T1000 (cell line): ENCODE results near the gene ACHE.
"Not testable (repeated sequence)": the region's sequence is repeated elsewhere in the genome, so short reads cannot be mapped to it uniquely, and the experiment has no call there.

Source experiments
- DNase-seq: peaks from one replicate; lab custom pipeline; 2025; ENCODE audit warnings: mixed read lengths; lab: John Stamatoyannopoulos, UW

ACHE gene

DNA sequence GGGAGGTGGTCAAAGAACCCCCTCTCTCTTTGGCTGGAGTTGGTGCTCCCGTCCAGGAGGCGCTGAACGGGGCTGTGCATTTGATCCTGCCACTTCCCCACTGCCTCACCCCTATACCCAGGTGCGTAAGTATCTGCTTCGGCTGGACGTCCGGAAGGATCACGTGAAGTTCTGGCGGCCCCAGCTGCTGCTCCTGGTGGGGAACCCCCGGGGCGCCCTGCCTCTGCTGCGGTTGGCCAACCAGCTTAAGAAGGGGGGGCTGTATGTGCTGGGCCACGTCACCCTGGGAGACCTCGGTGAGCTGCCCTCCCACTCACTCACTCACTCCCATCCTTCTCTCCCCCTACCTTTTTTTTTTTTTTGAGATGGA, 34.1 kb downstream of the ACHE start:
- no peak for DNase-seq

DNA sequence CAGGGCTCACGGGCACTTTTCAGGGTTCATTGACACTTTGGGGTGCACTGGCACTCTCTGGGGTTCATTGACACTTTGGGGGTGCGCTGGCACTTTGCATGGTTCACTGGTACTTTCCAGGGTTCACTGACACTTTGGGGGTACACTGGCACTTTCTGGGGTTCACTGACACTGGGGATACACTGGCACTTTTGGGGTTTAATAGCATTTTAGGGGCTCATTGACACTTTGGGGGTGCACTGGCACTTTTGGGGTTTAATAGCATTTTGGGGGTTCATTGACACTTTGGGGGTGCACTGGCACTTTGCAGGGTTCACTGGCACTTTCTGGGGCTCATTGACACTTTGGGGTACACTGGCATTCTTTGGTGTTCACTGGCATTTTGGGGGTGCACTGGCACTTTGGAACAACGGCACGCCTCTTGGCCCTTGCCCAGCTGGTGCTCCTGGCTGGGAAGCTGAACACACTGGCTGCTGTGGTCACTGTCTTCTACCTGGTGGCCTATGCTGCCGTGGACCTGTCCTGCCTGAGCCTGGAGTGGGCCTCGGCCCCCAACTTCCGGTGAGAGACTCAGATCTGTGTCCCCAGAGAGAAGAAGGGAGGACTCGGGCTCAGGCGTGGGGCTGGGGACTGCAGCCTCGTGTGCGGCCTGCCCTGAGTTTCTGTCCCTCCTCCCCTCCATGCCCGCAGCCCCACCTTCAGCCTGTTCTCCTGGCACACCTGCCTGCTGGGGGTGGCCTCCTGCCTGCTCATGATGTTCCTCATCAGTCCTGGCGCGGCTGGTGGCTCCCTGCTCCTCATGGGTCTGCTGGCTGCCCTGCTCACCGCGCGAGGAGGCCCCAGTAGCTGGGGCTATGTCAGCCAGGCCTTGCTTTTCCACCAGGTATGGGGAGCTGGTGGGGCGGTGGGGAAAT, 34.7 kb downstream of the ACHE start:
- no peak for DNase-seq

GRCh38 chr7:100859856-100860255, 35.8 kb downstream of the ACHE start:
- DNase-seq, result no peak

DNA sequence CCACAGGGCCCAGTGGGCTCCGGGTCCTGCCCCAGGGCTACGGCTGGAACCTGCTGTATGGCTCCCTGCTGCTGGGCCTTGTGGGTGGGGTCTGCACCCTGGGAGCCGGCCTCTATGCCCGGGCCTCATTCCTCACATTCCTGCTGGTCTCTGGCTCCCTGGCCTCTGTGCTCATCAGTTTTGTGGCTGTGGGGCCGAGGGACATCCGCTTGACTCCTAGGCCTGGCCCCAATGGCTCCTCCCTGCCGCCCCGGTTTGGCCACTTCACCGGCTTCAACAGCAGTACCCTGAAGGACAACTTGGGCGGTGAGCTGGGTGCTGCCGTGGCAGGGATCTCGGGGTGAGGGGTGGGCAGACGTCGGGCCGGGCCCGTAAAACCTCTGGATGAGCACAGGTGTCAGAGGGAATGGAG, 38.8 kb downstream of the ACHE start:
- no peak for DNase-seq

- DNase-seq, result no peak
Measured at GRCh38 chr7:100855515-100855914, 40.2 kb downstream of the ACHE start.

DNA sequence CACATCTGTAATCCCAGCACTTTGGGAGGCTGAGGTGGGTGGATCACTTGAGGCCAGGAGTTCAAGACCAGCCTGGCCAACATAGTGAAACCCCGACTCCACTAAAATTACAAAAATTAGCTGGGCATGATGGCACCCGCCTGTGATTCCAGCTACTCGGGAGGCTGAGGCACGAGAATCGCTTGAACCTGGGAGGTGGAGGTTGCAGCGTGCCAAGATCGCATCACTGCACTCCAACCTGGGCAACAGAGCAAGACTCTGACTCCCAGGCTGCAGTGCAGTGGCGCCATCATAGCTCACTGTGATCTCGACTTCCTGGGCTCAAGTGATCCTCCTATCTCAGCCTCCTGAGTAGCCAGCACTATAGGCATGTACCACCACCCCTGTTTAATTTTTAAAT, 40.8 kb downstream of the ACHE start:
- not testable (repeated sequence) for DNase-seq

DNA sequence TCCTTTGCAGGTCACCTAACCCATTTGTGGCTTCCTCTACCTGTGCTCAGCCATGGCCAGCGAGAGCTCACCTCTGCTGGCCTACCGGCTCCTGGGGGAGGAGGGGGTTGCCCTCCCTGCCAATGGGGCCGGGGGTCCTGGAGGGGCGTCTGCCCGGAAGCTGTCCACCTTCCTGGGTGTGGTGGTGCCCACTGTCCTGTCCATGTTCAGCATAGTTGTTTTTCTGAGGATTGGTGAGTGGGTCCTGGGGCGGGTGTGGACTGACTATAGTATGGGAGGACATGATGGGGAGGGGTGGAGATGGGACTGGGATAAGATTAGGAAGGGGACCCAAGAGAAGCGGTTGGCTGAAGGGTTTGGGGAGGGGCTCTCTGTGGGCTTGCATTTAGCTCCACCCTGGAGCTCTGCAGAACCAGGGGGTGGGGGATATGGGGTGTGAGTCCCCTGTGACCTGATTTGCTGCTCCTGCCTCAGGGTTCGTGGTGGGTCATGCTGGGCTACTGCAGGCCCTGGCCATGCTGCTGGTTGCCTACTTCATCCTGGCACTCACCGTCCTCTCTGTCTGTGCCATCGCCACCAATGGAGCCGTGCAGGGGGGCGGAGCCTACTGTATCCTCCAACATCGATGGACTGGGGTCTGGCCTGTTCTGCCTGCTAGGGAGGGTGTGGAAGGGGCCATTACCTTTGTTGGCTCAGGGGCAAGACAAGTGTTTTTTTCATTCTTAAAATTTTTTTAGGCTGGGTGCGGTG, 41.4 kb downstream of the ACHE start:
- no peak for DNase-seq

DNA sequence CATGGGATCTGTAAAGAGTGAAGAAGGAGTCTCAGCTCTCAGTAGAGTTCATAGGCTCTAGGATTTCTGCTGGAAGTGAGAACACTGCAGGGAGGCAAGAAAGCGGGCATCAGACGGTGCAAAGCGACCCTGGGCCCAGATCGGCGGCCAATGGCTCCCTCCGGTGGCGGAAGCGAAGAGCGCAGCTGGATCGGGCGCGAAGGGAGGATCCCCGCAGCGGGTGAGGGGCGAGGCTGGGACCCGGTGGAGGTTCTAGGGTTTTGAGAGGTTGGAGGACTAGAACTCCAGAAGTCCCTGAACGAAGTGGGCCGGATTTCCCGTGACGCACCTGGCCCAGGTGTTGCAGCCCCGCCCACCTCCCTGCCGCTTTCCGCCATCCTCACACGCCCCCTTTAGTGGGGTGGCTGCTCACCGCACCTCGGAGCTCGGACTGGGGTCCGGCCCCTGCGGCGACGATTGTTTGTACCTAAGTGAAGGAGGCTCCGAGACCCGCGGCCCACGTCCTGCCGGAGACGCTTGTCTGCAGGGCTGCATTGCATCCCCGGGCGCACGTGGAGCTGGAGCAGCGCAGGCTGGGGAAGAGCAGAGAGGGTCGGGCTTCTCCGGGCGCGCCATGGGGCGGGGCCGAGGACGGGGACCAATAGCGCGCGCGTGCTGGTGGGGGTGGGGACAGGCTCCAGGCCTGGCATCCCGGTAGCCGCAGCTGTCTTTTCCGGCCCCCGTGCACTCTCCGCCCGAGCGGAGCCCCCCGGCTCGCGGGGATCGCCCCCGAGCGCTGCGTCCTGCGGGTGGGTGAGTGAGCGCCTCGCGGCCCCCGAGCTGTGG, 43.4 kb downstream of the ACHE start, which contains the start of gene SLC12A9:
Gene SLC12A9, plus strand, starts transcription at position 666 of the 825 bp plus-strand sequence. CDS start 1,485 bp downstream, outside the sequence.
- DNase-seq, result peak; percentile 60

DNA sequence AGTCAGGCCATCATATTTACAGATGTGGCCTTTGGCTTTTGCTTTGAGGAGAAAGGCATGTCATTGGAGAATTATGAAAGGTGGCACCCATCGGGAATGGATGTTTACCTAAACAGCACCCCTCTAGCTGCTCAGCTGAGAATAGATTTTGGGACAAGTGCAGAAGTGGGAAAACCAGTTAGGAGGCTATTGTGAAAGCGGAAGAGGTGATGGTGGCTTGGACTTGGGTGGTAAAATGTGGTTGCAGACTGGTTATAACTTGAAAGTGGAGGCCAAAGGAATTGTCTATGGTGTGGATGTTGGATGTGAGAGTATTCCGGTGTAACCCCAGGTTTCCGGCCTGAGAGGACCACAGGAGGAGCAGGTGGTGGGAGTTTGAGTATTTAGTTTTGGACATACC, 48.3 kb downstream of the ACHE start:
- no peak for DNase-seq

DNA sequence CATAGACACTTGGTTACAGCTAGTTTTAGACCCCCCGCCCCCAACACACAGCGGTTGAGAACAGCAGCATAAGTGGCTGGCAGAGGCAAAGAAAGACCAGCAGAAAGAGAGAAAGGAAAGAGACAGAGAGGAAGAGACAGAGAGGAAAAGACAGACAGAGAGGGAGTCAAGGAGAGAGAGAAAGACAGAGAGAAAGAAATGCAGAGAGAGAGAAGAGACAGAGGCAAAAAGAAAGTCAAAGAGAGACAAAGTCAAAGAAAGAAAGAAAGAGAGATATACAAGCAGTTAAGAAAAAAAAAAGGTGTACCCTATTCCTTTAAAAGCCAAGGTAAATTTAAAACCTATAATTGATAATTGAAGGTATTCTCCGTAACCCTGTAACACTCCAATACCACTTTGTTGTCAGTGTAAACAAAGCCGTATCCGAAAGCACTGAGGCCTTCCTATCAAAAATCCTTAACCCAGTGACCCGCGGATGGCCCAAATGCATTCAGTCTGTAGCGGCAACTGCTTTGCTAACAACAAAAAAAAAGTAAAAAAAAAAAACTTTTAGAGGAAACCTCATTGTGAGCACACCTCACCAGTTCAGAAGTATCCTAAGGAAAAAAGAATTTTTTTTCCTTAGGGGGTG, 55.1 kb downstream of the ACHE start:
- no peak for DNase-seq
